ENCODE measurements around the gene CFH. TPM values are rescaled to one million over a fixed set of nuclear protein-coding genes. Genes with fewer than 3 reads are reported as not detected.
"Not testable (repeated sequence)": the region's sequence is repeated elsewhere in the genome, so short reads cannot be mapped to it uniquely, and the experiment has no call there.

Gene CFH
- total RNA-seq, 2 experiments from 2014 or later, result 1.4 to 1.7 TPM

DNA sequence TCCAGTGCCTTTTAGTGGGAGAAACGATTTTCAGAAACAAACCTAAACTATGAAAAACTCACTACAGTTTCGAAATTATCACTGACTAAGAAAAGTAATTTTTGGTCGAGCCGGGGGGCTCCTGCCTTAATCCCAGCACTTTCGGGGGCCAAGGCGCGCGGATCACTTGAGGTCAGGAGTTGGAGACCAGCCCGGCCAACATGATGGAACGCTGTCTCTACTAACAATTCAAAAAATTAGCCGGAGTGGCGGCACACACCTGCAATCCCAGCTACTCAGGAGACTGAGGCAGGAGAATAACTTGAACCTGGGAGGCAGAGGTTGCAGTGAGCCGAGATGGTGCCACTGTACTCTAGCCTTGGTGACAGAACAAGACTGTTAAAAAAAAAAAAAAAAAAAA, 125.8 kb downstream of the CFH start:
- Mint-ChIP-seq H3K9me3 (ENCODE audit: insufficient read depth) (no peaks in the 10 kb centered on the region), H3K27ac (no peak overlapping the region), H3K27me3 (ENCODE audit: low read depth) (no peaks in the 10 kb centered on the region), H3K4me1 (ENCODE audit: low read depth) (no peaks in the 10 kb centered on the region), H3K36me3 (ENCODE audit: low read depth) (no peaks in the 10 kb centered on the region), H3K4me3 (no peak overlapping the region)
- POLR2A ChIA-PET, result no interaction called here
- DNase-seq (no peak), ATAC-seq (no peak)
- CTCF ChIA-PET, result no interaction called here

DNA sequence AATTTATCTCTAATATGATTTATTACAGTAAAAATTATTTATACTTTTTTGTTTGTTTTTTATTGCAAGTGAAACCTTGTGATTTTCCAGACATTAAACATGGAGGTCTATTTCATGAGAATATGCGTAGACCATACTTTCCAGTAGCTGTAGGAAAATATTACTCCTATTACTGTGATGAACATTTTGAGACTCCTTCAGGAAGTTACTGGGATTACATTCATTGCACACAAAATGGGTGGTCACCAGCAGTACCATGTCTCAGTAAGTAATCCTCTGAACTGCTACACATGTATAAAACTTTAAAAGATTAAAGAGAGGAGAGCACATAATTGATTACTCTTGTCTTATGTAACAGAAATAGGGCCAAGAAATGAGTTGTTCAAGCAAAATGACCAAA, 127.2 kb downstream of the CFH start:
- CTCF ChIA-PET, result no interaction called here

DNA sequence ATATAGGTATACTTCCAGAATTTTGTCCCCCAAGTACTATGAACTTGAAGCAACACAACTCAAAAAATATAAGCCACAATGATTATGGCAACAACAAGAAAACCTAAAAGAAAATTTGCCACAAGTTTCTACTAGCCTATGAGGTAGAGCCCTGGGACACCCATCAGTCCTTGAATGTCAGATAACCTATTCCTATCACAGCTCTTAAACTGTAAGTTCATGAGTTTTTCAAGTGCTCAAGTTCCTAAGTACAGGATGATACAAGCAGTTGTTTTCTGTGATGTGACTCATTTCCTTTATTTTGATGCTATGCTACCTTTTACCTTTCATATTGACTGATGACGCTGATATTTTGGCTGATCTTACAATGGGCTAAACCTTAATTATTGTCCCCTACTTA, 139.4 kb downstream of the CFH start:
- ATAC-seq; H3K4me3 Mint-ChIP-seq; H3K4me1 Mint-ChIP-seq (ENCODE audit: low read depth); POLR2A ChIA-PET; CTCF ChIA-PET; H3K36me3 Mint-ChIP-seq (ENCODE audit: low read depth); DNase-seq; H3K27me3 Mint-ChIP-seq (ENCODE audit: low read depth); H3K27ac Mint-ChIP-seq; H3K9me3 Mint-ChIP-seq (ENCODE audit: insufficient read depth): not testable (repeated sequence)

More for the DNA sequence above, 127.2 kb downstream of the CFH start:
- no peaks in the 10 kb centered on the region for H3K9me3 Mint-ChIP-seq (ENCODE audit: insufficient read depth)
- POLR2A ChIA-PET, result no interaction called here
- H3K4me3 Mint-ChIP-seq, result no peak overlapping the region
- no peaks in the 10 kb centered on the region for H3K36me3 Mint-ChIP-seq (ENCODE audit: low read depth)
- H3K27me3 Mint-ChIP-seq (ENCODE audit: low read depth), result no peaks in the 10 kb centered on the region
- ATAC-seq (no peak), DNase-seq (no peak)
- H3K27ac Mint-ChIP-seq, result no peak overlapping the region
- H3K4me1 Mint-ChIP-seq (ENCODE audit: low read depth), result no peaks in the 10 kb centered on the region

DNA sequence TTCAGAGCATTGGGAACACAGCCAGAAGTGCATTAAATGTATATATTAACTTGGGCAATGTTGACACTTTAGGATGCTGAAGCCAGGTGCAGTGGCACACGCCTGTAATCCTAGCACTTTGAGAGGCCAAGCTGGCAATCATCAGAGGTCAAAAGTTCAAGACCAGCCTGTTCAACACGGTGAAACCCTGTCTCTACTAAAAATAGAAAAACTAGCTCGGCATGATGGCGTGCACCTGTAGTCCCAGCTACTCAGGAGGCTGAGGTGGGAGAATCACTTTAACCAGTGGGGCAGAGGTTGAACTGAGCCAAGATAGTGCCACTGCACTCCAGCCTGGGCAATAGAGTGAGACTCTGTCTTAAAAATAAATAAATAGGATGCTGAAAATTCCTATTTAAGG, 142.3 kb downstream of the CFH start:
- POLR2A ChIA-PET; CTCF ChIA-PET; H3K4me1 Mint-ChIP-seq (ENCODE audit: low read depth); H3K27me3 Mint-ChIP-seq (ENCODE audit: low read depth); H3K4me3 Mint-ChIP-seq; H3K27ac Mint-ChIP-seq; ATAC-seq; DNase-seq; H3K9me3 Mint-ChIP-seq (ENCODE audit: insufficient read depth); H3K36me3 Mint-ChIP-seq (ENCODE audit: low read depth): not testable (repeated sequence)

Other genes starting within 250 kb of the CFH start
- gene KCNT2, start 43.6 kb upstream of the CFH start, total RNA-seq, result not detected
- not detected for gene CFHR3, start 122.8 kb downstream of the CFH start, total RNA-seq
- not detected for gene CFHR1, start 167.7 kb downstream of the CFH start, total RNA-seq
- not detected for gene CFHR4, start 236.0 kb downstream of the CFH start, total RNA-seq

Data from activated CD8-positive, alpha-beta T cell treated with anti-CD3 and anti-CD28 coated beads, Interleukin-2, amount 10 ng/mL, durations not matched to agents 7 days and 5 days (primary cell).